GM21515 (cell line): ENCODE measurements around the gene C1orf56.

ENCODE experiments used
- ATAC-seq: cut with Tn5 transposase; IDR thresholded peaks from one replicate; pipeline ENCODE4 v1.9.1; 2021; ENCODE audit not compliant: unreplicated experiment

C1orf56 gene, protein sequence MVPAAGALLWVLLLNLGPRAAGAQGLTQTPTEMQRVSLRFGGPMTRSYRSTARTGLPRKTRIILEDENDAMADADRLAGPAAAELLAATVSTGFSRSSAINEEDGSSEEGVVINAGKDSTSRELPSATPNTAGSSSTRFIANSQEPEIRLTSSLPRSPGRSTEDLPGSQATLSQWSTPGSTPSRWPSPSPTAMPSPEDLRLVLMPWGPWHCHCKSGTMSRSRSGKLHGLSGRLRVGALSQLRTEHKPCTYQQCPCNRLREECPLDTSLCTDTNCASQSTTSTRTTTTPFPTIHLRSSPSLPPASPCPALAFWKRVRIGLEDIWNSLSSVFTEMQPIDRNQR

GRCh38 chr1:151047591-151047924, at the start of gene C1orf56:
TSS of gene C1orf56 (plus strand) at chr1:151047751. CDS start at chr1:151047848, 97 bp downstream.
- peak; percentile 51 for ATAC-seq

DNA sequence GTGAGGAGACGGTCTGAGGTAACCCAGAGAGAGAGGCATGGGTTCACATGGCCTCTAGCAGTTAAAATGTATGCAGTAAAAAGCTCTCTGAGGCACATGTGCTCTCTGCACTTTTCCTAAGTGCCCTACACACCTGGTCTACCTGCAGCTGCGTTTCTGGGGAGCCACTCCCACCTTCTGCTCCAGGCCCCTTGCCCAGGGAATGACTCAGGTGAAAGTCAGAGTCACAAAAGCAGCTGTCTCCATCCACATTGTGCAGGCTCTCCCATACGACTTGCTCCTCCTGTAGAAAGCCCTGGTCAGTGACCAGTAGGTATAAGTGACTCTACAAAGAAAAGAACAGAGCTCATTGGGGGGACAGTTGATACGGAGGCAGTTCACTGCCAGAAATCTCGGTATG, 49.6 kb upstream of the C1orf56 start:
- no peak for ATAC-seq

DNA sequence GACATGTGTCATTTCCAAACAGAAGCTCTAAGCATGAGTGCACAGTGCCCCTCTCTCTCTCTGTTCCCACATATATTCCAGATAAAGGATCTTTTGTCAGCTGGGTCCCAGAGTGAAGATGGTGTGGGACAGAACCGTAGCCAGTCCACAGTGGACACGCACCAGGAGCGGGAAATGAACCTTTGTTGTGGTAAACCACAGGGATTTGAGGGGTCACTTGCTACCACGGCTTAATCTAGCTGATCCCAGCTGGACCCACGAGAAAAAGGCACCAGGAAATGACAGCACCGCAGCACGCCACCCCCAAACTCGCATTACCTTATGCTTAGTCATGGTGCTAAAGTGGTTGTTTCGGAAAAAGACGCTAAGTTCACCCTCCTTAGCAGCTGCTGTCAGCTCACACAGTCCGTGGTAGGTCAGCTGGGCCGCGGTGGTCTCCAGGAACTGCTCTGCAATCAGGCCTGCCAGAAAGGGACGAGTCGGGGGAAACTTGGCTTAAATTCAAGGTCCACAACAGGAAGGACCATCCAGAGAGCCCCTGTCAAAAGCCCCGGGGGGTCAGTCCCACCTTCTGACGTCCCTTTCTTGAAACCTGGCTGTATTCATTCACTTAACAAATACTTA, 48.4 kb upstream of the C1orf56 start:
- ATAC-seq: no peak

DNA sequence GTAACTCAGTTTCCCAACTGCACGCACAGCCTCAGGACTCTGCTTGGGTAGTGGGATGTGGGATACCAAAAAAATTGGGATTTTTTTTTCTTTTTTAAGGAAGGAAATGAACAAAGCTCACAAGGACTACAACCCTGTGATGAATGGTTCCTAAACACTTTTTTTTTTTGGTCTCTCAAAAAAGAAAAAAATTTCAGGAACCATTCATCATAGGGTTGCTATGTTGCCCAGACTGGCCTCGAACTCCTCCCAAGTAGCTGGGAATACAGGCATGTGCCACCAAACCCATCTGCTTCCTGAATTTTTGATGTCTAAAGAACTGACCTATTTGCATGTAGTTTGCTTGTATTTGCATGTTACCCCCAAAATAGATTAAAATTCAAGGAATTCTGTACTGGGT, 47.6 kb upstream of the C1orf56 start:
- no peak for ATAC-seq

GRCh38 chr1:151000408-151000807, 47.1 kb upstream of the C1orf56 start:
- ATAC-seq: no peak

GRCh38 chr1:151001602-151002001, 45.9 kb upstream of the C1orf56 start:
- no peak for ATAC-seq

DNA sequence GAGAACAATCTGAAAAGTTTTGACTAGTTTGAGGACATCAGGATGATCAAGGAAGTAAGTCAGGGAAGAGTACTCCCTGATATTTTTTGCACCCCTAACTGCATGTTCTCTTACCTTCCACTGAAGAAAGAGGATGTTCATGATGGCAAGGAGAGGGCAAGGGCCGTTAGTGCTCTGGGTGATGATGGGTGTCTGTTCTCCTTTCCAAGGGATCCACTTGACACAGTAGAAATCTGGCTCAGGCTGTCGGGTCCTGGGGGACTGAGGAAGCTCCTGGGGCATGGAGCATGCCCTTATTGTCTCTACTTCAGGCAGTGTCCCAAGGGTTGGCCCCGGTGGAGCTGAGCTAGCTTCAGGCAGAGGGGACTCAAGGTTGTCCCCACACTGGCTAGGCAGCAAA, 45.5 kb upstream of the C1orf56 start:
- ATAC-seq: no peak

GRCh38 chr1:151002611-151003010, 44.9 kb upstream of the C1orf56 start:
- no peak for ATAC-seq

GRCh38 chr1:151003180-151003579, 44.4 kb upstream of the C1orf56 start:
- no peak for ATAC-seq

DNA sequence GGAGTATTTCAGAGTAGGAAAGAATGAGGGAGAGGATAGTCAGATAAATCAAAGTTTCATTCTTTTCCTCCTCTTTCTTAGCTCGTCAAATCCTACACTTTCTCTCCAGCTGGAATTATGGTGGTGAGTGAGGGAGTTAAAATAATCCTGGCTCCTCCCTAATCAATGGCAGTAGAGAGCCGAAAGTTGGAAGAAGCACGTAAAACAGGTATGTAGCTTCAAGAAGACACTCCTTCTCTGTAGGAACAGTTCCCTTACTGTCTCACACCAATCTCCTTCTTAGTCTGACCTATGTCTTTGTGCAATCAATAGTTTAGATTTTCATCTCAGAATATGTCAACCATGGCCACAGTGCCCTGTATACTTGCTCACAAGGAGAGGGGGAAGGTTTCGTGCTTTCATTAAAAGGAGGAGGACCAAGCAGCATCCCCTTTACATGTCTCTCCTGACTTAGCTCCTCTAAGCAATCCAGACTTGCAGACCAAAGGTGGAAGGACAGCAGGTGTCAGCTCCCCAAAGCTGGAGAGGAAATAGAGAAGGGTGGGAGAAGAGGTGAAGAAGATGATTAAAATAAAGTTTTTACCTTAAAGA, 41.7 kb upstream of the C1orf56 start:
- no peak for ATAC-seq

- no peak for ATAC-seq
These were observed 41.1 kb upstream of the C1orf56 start, which contains the start of gene MINDY1 for GRCh38 chr1:151006327-151007052. TSS of gene MINDY1 (minus strand) at chr1:151006902. CDS start at chr1:151002617, 4,285 bp downstream.

GRCh38 chr1:151007853-151008243, 39.7 kb upstream of the C1orf56 start:
- no peak for ATAC-seq

DNA sequence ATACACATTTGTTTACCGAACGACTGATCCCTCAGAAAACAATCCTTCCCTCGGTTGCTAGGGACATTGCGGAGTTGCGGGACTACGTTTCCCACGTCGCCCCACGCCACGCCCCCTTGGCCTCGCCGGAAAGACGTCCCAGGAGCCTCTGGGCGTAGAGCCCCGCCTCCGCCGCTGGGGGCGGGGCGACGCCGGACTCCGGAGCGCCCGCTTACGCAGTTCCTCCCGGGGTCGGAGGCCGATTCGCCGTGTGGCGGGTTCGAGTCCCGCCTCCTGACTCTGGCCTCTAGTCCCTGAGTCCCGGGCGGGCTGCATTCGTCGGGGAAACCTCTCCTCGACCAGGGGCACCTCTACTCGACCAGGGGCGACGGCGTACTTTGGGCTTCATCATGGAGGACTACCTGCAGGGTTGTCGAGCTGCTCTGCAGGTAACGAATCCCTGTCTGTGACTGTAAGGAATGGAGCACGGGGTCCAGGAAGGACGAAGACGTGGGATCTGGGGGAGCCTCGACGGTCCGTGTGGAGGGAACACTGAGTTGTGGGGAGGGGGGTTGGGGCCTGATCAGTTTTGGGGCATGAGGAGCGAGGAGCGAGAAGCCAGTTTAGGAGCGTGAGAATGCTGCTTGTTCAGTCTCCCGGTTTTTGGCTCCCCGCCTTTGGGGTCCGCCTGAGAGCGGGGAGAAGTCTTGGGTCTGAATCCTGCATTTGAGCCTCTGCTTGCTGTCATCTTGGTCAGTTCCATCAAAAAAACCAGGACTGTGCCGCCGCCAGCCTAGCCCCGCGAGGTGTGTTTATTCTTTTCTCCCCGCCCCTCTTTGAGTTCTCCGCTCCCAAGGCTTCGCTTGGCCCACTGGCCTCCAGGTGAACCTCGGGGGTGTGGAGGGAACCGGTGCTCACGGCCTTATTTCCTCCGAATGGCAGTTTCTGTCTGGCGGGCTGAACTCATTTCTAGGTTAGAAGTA, 39.0 kb upstream of the C1orf56 start, which contains the start of gene PRUNE1:
TSS of gene PRUNE1 (plus strand) at position 206 of the 962 bp plus-strand sequence. CDS start at position 390, 184 bp downstream.
- ATAC-seq: peak; percentile 61

GRCh38 chr1:151009206-151009587, 38.4 kb upstream of the C1orf56 start:
- no peak for ATAC-seq

- ATAC-seq: no peak
These were observed 37.7 kb upstream of the C1orf56 start for GRCh38 chr1:151009674-151010345.

- no peak for ATAC-seq
These were observed 37.2 kb upstream of the C1orf56 start for GRCh38 chr1:151010346-151010726.

- ATAC-seq: no peak
These were observed 36.2 kb upstream of the C1orf56 start for GRCh38 chr1:151011154-151011850.

DNA sequence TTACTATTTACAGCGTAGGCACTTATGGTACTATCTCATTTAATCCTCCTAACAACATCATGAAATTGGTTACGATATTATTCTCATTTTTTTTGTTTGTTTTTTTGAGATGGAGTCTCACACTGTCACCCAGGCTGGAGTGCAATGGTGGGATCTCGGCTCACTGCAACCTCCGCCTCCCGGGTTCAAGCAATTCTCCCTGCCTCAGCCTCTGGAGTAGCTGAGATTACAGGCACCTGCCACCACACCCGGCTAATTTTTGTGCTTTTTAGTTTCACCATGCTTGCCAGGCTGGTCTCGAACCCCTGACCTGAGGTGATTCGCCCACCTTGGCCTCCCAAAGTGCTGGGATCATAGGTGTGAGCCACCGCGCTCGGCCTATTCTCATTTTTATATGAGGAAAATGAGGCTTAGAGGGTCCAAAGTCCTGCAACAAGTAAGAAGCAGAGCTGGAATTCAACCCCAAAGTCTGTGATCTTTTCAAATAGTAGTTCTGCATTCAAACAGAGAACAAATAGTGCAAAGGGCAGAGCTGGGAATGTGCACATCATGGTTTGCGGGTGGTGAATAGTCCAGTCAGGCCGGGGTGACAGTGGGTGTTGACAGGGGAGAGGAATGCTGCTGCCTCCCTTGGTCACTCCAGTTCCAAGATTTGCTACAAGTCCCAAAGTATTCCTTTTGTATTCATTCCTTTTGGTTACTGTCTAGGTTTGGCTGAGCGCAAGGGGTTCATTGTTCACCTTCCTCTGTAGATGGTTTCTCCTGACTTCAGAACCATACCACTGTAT, 34.7 kb upstream of the C1orf56 start:
- no peak for ATAC-seq
